NK-92 treated with Interleukin-12 subunit alpha and Interleukin-12 subunit beta, amount 100 ng/mL, for 24 hours (cell line): ENCODE measurements around the gene PES1.
"Not testable (repeated sequence)": the region's sequence is repeated elsewhere in the genome, so short reads cannot be mapped to it uniquely, and the experiment has no call there.

Experiments
- DNase-seq: peaks from one replicate; lab custom pipeline; 2025; lab: John Stamatoyannopoulos, UW

Gene PES1

GRCh38 chr22:30552719-30553118 is 39.0 kb downstream of the PES1 start:
- no peak for DNase-seq

GRCh38 chr22:30551813-30552212 is 39.9 kb downstream of the PES1 start:
- not testable (repeated sequence) for DNase-seq

- no peak for DNase-seq
Measured at GRCh38 chr22:30547188-30547587, 44.5 kb downstream of the PES1 start.

GRCh38 chr22:30546616-30547015 is 45.1 kb downstream of the PES1 start, which contains the start of gene SEC14L6:
Gene SEC14L6, minus strand, starts transcription at chr22:30546741. Its CDS starts 59 bp downstream, at chr22:30546682.
- DNase-seq, result no peak

GRCh38 chr22:30542811-30543188 is 48.9 kb downstream of the PES1 start:
- no peak for DNase-seq

- DNase-seq, result no peak
Measured at GRCh38 chr22:30541961-30542810, 49.5 kb downstream of the PES1 start.

GRCh38 chr22:30541511-30541910 is 50.2 kb downstream of the PES1 start:
- not testable (repeated sequence) for DNase-seq

GRCh38 chr22:30539368-30539767 is 52.3 kb downstream of the PES1 start:
- DNase-seq, result no peak

GRCh38 chr22:30538280-30538679 is 53.4 kb downstream of the PES1 start:
- DNase-seq, result no peak

- no peak for DNase-seq
Measured at GRCh38 chr22:30537083-30537731, 54.5 kb downstream of the PES1 start.

GRCh38 chr22:30535182-30535581 is 56.5 kb downstream of the PES1 start:
- DNase-seq, result no peak

- DNase-seq, result no peak
Measured at GRCh38 chr22:30531651-30532608, 59.8 kb downstream of the PES1 start.

GRCh38 chr22:30526656-30527055 is 65.1 kb downstream of the PES1 start:
- DNase-seq, result no peak
